Endometrial microvascular endothelial cells (primary cell): ENCODE measurements around the gene PNPLA1. TPM values are rescaled to one million over a fixed set of nuclear protein-coding genes. Genes with fewer than 3 reads are reported as not detected.

ENCODE experiments used
- in situ Hi-C: cut with HindIII; loops from 2 replicates; pipeline ENCODE4 v1.10.0; 2017; ENCODE audit warnings: low sequenced_read_pairs, low pct_unique_long_range_greater_than_20kb; ENCODE audit errors: inconsistent ontology term
- total RNA-seq: library from RNA; depleted of rRNA; stranded (reverse); fragments of >200 nt; gene quantifications from one replicate; pipeline ENCODE4 v1.2.3, GENCODE V29; 2015; ENCODE audit errors: inconsistent ontology term

Gene PNPLA1
- total RNA-seq, 1 donor from 2014 or later = not detected

DNA sequence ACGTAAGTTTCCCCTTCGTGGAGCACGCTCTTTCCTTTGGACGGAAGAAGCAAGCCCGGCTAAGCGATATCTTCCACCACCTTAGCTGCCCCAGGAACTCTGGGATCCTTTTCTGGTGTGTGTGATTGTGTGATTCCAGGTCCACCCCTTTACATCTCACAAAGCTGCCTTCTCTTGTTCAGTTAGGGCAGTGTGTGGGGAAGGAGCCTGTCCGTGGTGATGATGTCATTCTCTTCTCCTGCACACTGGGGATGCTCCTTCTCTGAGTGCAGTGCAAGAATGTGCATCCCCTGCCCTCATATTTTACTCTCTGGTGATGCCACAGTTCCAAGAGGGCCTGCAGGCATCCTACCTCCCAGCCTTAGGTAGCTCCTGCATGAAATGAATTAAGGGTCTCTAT lies 36.5 kb downstream of the PNPLA1 start:
- in situ Hi-C loops = no loop called here

- in situ Hi-C loops = no loop called here
Measured at GRCh38 chr6:36308514-36308913, 38.7 kb downstream of the PNPLA1 start.

DNA sequence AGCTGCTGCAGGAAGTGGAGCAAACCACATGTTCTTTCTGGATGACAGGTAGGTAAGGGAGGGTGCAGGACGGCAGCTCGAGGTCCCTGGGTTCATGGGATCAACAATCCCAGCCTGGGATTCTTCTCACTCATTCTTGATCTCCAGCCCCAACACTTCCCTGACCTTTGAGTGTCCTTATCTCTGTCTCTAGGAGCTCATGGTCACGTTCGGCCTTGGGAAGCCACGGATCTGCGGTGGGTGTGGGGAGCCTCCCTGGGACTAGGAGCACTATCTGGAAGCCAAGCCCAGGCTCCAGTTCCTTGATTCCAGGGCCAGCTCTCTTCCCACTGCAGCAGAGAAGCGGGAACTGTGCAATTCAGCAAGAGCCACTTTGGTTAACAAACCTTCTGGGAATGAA lies 39.3 kb downstream of the PNPLA1 start:
- in situ Hi-C loops = no loop called here

DNA sequence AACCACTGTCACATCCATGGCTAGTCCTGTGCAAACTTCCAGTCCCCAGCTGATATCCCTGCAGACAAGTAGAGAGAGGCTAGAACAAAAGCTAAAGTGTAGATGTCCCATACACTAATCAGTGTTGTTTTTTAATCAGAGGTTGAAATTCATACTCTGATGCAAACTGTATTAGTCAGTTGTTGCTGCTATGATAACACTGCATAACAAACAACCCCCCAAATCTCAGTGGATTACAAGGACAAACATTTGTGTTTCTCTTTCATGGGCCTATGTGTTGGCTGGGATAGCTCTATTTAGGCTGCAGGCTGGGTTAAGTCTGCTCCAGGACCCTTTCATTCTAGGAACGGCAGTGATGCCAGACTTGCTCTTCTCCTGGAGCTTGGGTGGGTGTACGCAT lies 40.0 kb downstream of the PNPLA1 start:
- in situ Hi-C loops = no loop called here

DNA sequence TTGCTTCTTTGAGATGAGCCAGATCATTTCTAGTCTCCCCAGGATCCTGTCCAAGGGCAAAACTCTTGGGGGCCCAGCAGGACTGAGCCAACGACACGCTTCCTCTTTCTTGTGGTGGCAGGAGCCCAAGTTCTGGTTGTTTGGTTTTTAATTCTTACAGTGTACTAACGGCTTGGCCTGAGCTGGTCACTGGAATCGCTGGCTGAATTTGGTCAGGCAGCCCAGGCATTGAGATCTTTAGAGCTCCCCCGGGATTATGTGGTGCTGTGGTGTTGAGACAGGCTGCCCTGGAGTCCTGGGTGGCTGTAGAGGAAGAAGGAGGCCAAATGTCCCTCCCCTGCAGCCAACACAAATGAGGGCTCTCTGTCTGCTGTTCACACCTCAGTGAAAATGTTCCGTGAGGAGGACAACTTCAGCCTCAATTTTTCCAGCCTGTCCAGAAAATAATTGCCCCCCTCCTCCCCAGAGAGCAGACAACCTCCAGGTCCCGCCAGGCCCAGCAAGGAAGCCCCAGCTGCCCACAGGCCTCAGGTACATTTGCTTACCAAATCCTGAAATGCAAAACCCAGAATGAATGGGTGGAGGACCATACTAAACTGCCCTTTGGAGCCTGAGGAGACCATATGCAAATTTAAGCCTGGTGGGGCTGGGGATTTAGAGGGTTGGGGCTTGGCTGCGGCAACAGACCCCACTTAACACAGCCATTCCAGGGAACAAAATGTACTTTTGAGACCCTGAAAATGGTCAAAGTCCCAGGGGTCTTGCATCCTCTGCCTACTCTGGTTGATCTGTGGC lies 43.2 kb downstream of the PNPLA1 start:
- in situ Hi-C loops = no loop called here

GRCh38 chr6:36313649-36313936 lies 43.7 kb downstream of the PNPLA1 start:
- in situ Hi-C loops = no loop called here

DNA sequence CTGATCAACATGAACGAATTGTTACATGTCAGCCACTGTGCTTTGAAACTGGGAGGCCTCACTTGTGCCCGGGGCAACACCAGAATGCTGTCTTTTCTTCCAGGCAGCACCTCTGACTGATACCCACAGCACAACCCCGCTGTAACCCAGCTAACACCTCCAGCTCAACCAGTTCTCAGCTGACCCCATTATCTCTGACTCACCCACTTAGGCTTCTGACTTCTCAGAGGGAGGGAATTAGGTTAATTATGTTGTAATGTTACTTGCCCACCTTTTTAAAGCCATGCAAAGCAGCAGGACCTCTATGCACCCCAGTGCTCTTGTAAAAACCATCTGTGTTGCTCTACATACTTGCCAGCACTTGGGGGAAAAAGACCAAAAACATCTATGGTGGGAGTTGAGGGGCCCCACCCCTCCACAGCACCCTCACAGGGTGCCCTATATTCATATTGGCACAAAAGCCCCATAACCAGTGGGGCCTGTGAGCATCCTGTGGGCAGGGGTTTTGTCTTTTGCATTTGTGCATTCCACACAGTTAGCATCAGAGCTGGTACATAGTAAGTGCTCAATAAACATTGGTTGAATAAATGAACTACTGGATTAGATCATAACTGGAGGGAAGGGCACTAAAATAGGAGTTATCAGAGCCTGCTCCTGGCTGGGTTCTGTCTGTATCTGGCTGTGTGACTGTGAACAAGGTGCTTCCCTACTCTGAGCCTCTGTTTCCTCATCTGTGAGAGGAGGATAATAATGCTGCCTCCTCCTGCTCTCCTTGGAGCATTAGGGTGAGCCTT lies 44.6 kb downstream of the PNPLA1 start:
- in situ Hi-C loops = no loop called here

DNA sequence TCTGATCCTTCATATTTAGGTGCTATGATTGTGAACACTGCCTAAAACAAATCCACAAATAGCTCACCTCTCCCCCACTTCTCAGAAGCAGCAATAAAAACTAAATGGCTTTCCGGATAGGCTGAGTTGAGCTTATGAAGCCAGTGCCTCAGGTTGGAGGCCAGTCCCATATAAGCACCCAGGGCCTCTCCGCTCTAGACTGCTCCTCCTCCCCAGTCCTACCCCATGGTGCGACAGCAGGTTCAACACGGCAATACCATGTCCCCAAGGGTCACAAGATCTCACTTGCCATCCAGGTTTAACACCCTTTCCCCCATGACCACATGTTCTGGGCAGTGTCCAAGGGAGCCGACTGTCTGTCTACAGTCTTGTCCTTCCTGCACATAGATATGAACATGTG lies 46.1 kb downstream of the PNPLA1 start:
- in situ Hi-C loops = no loop called here

- in situ Hi-C loops = no loop called here
Measured at GRCh38 chr6:36317623-36318022, 47.8 kb downstream of the PNPLA1 start.

- in situ Hi-C loops = no loop called here
Measured at GRCh38 chr6:36318690-36319435, 49.0 kb downstream of the PNPLA1 start.

DNA sequence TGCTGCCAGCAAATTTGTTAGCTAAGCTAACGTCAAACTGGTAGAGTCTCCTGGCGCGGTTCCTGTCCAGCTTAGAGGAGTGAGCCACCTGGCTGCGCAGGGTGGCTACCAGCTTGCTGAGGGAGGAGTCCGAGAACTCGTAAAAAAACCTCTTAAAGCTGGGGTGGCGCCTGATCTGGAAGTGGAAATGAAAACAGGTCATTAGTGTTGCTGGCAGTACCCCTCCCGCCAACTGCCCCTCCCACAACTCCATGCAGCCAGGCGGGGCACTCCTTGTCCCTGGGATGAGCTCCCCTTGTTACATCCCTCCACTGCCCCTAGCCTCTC lies 49.5 kb downstream of the PNPLA1 start:
- in situ Hi-C loops = no loop called here

DNA sequence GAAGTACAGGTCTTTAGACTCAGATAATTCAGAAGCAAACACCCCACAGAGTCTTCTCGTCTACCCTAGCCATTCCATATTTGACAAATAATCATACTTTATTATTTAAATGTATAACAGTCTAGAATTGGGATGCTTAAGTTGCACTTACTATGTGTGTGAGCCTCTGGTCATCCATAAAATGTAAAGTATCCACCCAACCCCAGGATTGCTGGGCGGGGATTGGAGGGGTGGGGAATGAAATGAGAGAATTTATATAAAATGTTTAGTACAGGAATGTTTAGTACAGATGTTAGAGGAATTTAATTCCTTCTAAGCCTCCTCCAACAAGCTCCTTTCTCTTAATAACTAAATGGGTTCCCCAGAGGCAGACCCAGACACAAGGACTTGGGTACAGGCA lies 50.0 kb downstream of the PNPLA1 start:
- in situ Hi-C loops = no loop called here

GRCh38 chr6:36320475-36320874 lies 50.6 kb downstream of the PNPLA1 start:
- in situ Hi-C loops = no loop called here

- in situ Hi-C loops = no loop called here
Measured at GRCh38 chr6:36322591-36322990, 52.7 kb downstream of the PNPLA1 start.

GRCh38 chr6:36323062-36323461 lies 53.2 kb downstream of the PNPLA1 start:
- in situ Hi-C loops = no loop called here

DNA sequence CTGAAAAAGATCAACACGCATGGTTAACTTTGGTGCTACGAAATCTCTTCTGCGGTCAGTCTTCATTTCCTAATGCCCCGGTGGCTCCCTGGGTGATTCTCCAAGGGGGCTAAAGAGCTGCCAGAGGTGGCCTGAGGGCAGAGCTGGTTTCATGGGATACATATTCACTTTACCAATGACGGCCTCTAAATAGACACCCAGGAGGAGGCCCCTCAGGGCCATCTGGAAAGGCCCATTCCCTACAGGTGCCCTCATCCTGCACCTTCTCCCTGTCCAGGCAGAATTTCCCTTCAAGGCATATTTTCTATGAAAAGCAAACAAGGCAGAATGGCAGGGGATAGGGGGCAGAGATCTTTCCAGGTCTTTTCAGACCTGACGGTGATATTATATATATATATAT lies 54.3 kb downstream of the PNPLA1 start:
- in situ Hi-C loops = no loop called here

GRCh38 chr6:36324715-36325114 lies 54.9 kb downstream of the PNPLA1 start:
- in situ Hi-C loops = no loop called here

DNA sequence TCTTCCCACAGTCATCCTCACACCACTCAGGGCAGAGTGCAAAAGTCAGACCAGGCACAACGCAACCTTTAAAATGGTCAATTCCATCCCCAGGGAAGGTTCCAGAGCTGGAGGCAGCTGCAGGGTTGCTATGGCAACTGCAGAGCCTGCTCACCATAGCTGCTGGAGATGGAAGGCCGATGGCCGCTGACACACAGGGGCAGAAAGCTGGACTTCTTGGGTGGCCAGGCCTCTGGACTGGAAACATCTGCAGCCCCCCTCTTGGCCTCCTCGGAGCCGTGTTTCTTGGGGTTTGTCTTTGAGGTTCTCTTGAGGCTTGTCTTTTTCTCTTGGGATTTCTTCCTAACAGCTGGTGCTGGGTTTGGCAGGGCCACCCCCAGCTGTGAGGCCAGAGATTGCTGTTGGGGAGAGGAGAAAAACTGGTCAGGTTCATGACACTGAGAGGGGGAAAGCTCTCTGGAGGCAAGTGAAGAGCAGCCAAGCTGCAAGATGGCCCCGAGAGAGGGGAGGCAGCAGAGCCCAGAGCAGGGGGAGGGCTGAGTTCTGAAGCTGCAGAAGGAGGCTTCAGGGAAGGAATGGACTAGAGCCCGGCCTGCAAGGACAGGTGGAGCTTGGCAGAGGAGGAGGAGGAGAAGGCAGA lies 56.6 kb downstream of the PNPLA1 start:
- in situ Hi-C loops = no loop called here

GRCh38 chr6:36327226-36327918 lies 57.5 kb downstream of the PNPLA1 start:
- in situ Hi-C loops = no loop called here
